Measurements from ENCODE around the gene PCDHAC1.

The PCDHAC1 gene

GRCh38 chr5:140978983-140979382 is 52.9 kb downstream of the PCDHAC1 start:
- no peak for TF ChIP-seq CTCF (IDR thresholded peaks at IDR 0.05; ENCODE audit: low read depth, low read length)
- no peak for DNase-seq (ENCODE audit: low read depth in 2 of 2)
- H3K4me3 ChIP-seq (replicated peaks in 1 of 2; ENCODE audit: low read depth in 2 of 2, low read length in 2 of 2): no peak overlapping the region
